Measurements from ENCODE around the gene LRFN2. TPM values are rescaled to one million over a fixed set of nuclear protein-coding genes. Genes with fewer than 3 reads are reported as not detected.

Gene LRFN2
- total and polyA plus RNA-seq, 5 donors from 2014 or later = not detected

GRCh38 chr6:40358473-40359460 lies 228.4 kb downstream of the LRFN2 start:
- DNase-seq = no peak
- Mint-ChIP-seq H3K27me3 (no peaks in the 10 kb centered on the region), H3K4me3 (no peak overlapping the region), H3K27ac (no peak overlapping the region), H3K9me3 (peaks cover 0 to 7% (median 0%) of the 10 kb centered on the region in 7 donors), H3K4me1 (no peaks in the 10 kb centered on the region), H3K36me3 (no peaks in the 10 kb centered on the region)
- ATAC-seq (ENCODE audit: low read depth in 2 of 2) = no peak
- H3K4me1 ChIP-seq (ENCODE audit: control insufficient read depth, insufficient read depth, low read length, poor library complexity, severe bottlenecking) = no peaks in the 10 kb centered on the region
- H3K27ac ChIP-seq (ENCODE audit: insufficient read depth, low read length, poor library complexity, severe bottlenecking) = no peak overlapping the region
- no peaks in the 10 kb centered on the region for H3K9me3 ChIP-seq (ENCODE audit: control insufficient read depth in 2 of 2, low read length in 2 of 2)
- peaks cover 5% of the 10 kb centered on the region for H3K27me3 ChIP-seq (ENCODE audit: control insufficient read depth, insufficient read depth, low read length)
- no peaks in the 10 kb centered on the region for H3K36me3 ChIP-seq (ENCODE audit: control insufficient read depth, insufficient read depth, low read length)
- H3K4me3 ChIP-seq (ENCODE audit: low read depth, low read length) = no peak overlapping the region

- DNase-seq (no peak), ATAC-seq (ENCODE audit: low read depth in 2 of 2) (no peak)
- H3K4me3 ChIP-seq (ENCODE audit: low read depth, low read length) = no peak overlapping the region
- Mint-ChIP-seq H3K4me1 (no peaks in the 10 kb centered on the region), H3K36me3 (no peaks in the 10 kb centered on the region), H3K27ac (no peak overlapping the region), H3K9me3 (peaks cover 0 to 2% (median 0%) of the 10 kb centered on the region in 7 donors), H3K27me3 (no peaks in the 10 kb centered on the region), H3K4me3 (no peak overlapping the region)
- H3K27ac ChIP-seq (ENCODE audit: insufficient read depth, low read length, poor library complexity, severe bottlenecking) = no peak overlapping the region
- no peaks in the 10 kb centered on the region for H3K36me3 ChIP-seq (ENCODE audit: control insufficient read depth, insufficient read depth, low read length)
- no peaks in the 10 kb centered on the region for H3K27me3 ChIP-seq (ENCODE audit: control insufficient read depth, insufficient read depth, low read length)
- no peaks in the 10 kb centered on the region for H3K4me1 ChIP-seq (ENCODE audit: control insufficient read depth, insufficient read depth, low read length, poor library complexity, severe bottlenecking)
- H3K9me3 ChIP-seq (ENCODE audit: control insufficient read depth in 2 of 2, low read length in 2 of 2) = no peaks in the 10 kb centered on the region
Observed at GRCh38 chr6:40356242-40356910, 230.8 kb downstream of the LRFN2 start.

- Mint-ChIP-seq H3K27ac (no peak overlapping the region), H3K9me3 (no peaks in the 10 kb centered on the region), H3K4me3 (no peak overlapping the region), H3K36me3 (no peaks in the 10 kb centered on the region), H3K27me3 (no peaks in the 10 kb centered on the region), H3K4me1 (no peaks in the 10 kb centered on the region)
- ATAC-seq (ENCODE audit: low read depth in 2 of 2) = no peak
- Histone ChIP-seq H3K27ac (ENCODE audit: insufficient read depth, low read length, poor library complexity, severe bottlenecking) (no peak overlapping the region), H3K9me3 (ENCODE audit: control insufficient read depth in 2 of 2, low read length in 2 of 2) (no peaks in the 10 kb centered on the region), H3K4me1 (ENCODE audit: control insufficient read depth, insufficient read depth, low read length, poor library complexity, severe bottlenecking) (no peaks in the 10 kb centered on the region), H3K36me3 (ENCODE audit: control insufficient read depth, insufficient read depth, low read length) (no peaks in the 10 kb centered on the region), H3K27me3 (ENCODE audit: control insufficient read depth, insufficient read depth, low read length) (no peaks in the 10 kb centered on the region), H3K4me3 (ENCODE audit: low read depth, low read length) (no peak overlapping the region)
- DNase-seq = no peak
Observed at GRCh38 chr6:40355532-40355931, 231.6 kb downstream of the LRFN2 start.

GRCh38 chr6:40355066-40355465 lies 232.1 kb downstream of the LRFN2 start:
- H3K36me3 Mint-ChIP-seq = no peaks in the 10 kb centered on the region
- H3K4me3 ChIP-seq (ENCODE audit: low read depth, low read length) = no peak overlapping the region
- H3K4me1 Mint-ChIP-seq = no peaks in the 10 kb centered on the region
- H3K27me3 Mint-ChIP-seq = no peaks in the 10 kb centered on the region
- no peak overlapping the region for H3K27ac Mint-ChIP-seq
- H3K9me3 Mint-ChIP-seq = no peaks in the 10 kb centered on the region
- no peaks in the 10 kb centered on the region for H3K9me3 ChIP-seq (ENCODE audit: control insufficient read depth in 2 of 2, low read length in 2 of 2)
- DNase-seq = no peak
- no peak overlapping the region for H3K4me3 Mint-ChIP-seq
- H3K27me3 ChIP-seq (ENCODE audit: control insufficient read depth, insufficient read depth, low read length) = no peaks in the 10 kb centered on the region
- no peak overlapping the region for H3K27ac ChIP-seq (ENCODE audit: insufficient read depth, low read length, poor library complexity, severe bottlenecking)
- ATAC-seq (ENCODE audit: low read depth in 2 of 2) = no peak
- H3K36me3 ChIP-seq (ENCODE audit: control insufficient read depth, insufficient read depth, low read length) = no peaks in the 10 kb centered on the region
- H3K4me1 ChIP-seq (ENCODE audit: control insufficient read depth, insufficient read depth, low read length, poor library complexity, severe bottlenecking) = no peaks in the 10 kb centered on the region

GRCh38 chr6:40353967-40354452 lies 233.2 kb downstream of the LRFN2 start:
- Mint-ChIP-seq H3K4me1 (no peaks in the 10 kb centered on the region), H3K27me3 (no peaks in the 10 kb centered on the region), H3K36me3 (no peaks in the 10 kb centered on the region), H3K27ac (no peak overlapping the region), H3K4me3 (no peak overlapping the region), H3K9me3 (no peaks in the 10 kb centered on the region)
- DNase-seq (no peak), ATAC-seq (ENCODE audit: low read depth in 2 of 2) (no peak)
- Histone ChIP-seq H3K9me3 (ENCODE audit: control insufficient read depth in 2 of 2, low read length in 2 of 2) (no peaks in the 10 kb centered on the region), H3K4me3 (ENCODE audit: low read depth, low read length) (no peak overlapping the region), H3K4me1 (ENCODE audit: control insufficient read depth, insufficient read depth, low read length, poor library complexity, severe bottlenecking) (no peaks in the 10 kb centered on the region), H3K36me3 (ENCODE audit: control insufficient read depth, insufficient read depth, low read length) (no peaks in the 10 kb centered on the region), H3K27me3 (ENCODE audit: control insufficient read depth, insufficient read depth, low read length) (no peaks in the 10 kb centered on the region), H3K27ac (ENCODE audit: insufficient read depth, low read length, poor library complexity, severe bottlenecking) (no peak overlapping the region)

GRCh38 chr6:40353197-40353966 lies 233.8 kb downstream of the LRFN2 start:
- H3K4me3 ChIP-seq (ENCODE audit: low read depth, low read length) = no peak overlapping the region
- H3K36me3 ChIP-seq (ENCODE audit: control insufficient read depth, insufficient read depth, low read length) = no peaks in the 10 kb centered on the region
- H3K4me1 ChIP-seq (ENCODE audit: control insufficient read depth, insufficient read depth, low read length, poor library complexity, severe bottlenecking) = no peaks in the 10 kb centered on the region
- no peaks in the 10 kb centered on the region for H3K9me3 Mint-ChIP-seq
- H3K4me3 Mint-ChIP-seq = no peak overlapping the region
- no peak overlapping the region for H3K27ac Mint-ChIP-seq
- no peak overlapping the region for H3K27ac ChIP-seq (ENCODE audit: insufficient read depth, low read length, poor library complexity, severe bottlenecking)
- H3K4me1 Mint-ChIP-seq = no peaks in the 10 kb centered on the region
- H3K9me3 ChIP-seq (ENCODE audit: control insufficient read depth in 2 of 2, low read length in 2 of 2) = no peaks in the 10 kb centered on the region
- no peak for ATAC-seq (ENCODE audit: low read depth in 2 of 2)
- no peaks in the 10 kb centered on the region for H3K36me3 Mint-ChIP-seq
- no peaks in the 10 kb centered on the region for H3K27me3 Mint-ChIP-seq
- no peak for DNase-seq
- no peaks in the 10 kb centered on the region for H3K27me3 ChIP-seq (ENCODE audit: control insufficient read depth, insufficient read depth, low read length)

- Histone ChIP-seq H3K27me3 (ENCODE audit: control insufficient read depth, insufficient read depth, low read length) (no peaks in the 10 kb centered on the region), H3K4me3 (ENCODE audit: low read depth, low read length) (no peak overlapping the region), H3K9me3 (ENCODE audit: control insufficient read depth in 2 of 2, low read length in 2 of 2) (no peaks in the 10 kb centered on the region), H3K36me3 (ENCODE audit: control insufficient read depth, insufficient read depth, low read length) (no peaks in the 10 kb centered on the region), H3K27ac (ENCODE audit: insufficient read depth, low read length, poor library complexity, severe bottlenecking) (no peak overlapping the region), H3K4me1 (ENCODE audit: control insufficient read depth, insufficient read depth, low read length, poor library complexity, severe bottlenecking) (no peaks in the 10 kb centered on the region)
- Mint-ChIP-seq H3K36me3 (no peaks in the 10 kb centered on the region), H3K4me3 (no peak overlapping the region), H3K9me3 (no peaks in the 10 kb centered on the region), H3K27ac (no peak overlapping the region), H3K4me1 (no peaks in the 10 kb centered on the region), H3K27me3 (no peaks in the 10 kb centered on the region)
- DNase-seq (no peak), ATAC-seq (ENCODE audit: low read depth in 2 of 2) (no peak)
Observed at GRCh38 chr6:40352527-40353170, 234.5 kb downstream of the LRFN2 start.
